ENCODE results near the gene IGSF9.

The IGSF9 gene

GRCh38 chr1:159974350-159974965 lies 29.0 kb upstream of the IGSF9 start:
- DNase-seq (ENCODE audit: low read depth) = no peak

GRCh38 chr1:159973350-159973940 lies 28.0 kb upstream of the IGSF9 start:
- DNase-seq (ENCODE audit: low read depth) = no peak

- no peak for DNase-seq (ENCODE audit: low read depth)
Measured at GRCh38 chr1:159972443-159973205, 27.2 kb upstream of the IGSF9 start.

GRCh38 chr1:159970932-159971342 lies 25.5 kb upstream of the IGSF9 start:
- DNase-seq (ENCODE audit: low read depth) = no peak

- no peak for DNase-seq (ENCODE audit: low read depth)
Measured at GRCh38 chr1:159968901-159969300, 23.5 kb upstream of the IGSF9 start.

- no peak for DNase-seq (ENCODE audit: low read depth)
Measured at GRCh38 chr1:159965263-159965662, 19.9 kb upstream of the IGSF9 start.

GRCh38 chr1:159964144-159964543 lies 18.7 kb upstream of the IGSF9 start:
- no peak for DNase-seq (ENCODE audit: low read depth)

- no peak for DNase-seq (ENCODE audit: low read depth)
Measured at GRCh38 chr1:159962176-159962575, 16.8 kb upstream of the IGSF9 start.

GRCh38 chr1:159961636-159962035 lies 16.2 kb upstream of the IGSF9 start:
- DNase-seq (ENCODE audit: low read depth) = no peak

- no peak for DNase-seq (ENCODE audit: low read depth)
Measured at GRCh38 chr1:159960721-159961381, 15.4 kb upstream of the IGSF9 start.

GRCh38 chr1:159959451-159959850 lies 14.0 kb upstream of the IGSF9 start:
- DNase-seq (ENCODE audit: low read depth) = no peak

- no peak for DNase-seq (ENCODE audit: low read depth)
Measured at GRCh38 chr1:159958719-159959380, 13.4 kb upstream of the IGSF9 start.

GRCh38 chr1:159957824-159958268 lies 12.4 kb upstream of the IGSF9 start:
- DNase-seq (ENCODE audit: low read depth) = no peak

GRCh38 chr1:159955456-159955855 lies 10.0 kb upstream of the IGSF9 start:
- no peak for DNase-seq (ENCODE audit: low read depth)

- no peak for DNase-seq (ENCODE audit: low read depth)
Measured at GRCh38 chr1:159953536-159954515, 8.4 kb upstream of the IGSF9 start, which contains the start of gene SLAMF9. Gene SLAMF9, minus strand, starts transcription at chr1:159954237. Its CDS starts 100 bp downstream, at chr1:159954137.

GRCh38 chr1:159952932-159953331 lies 7.5 kb upstream of the IGSF9 start:
- DNase-seq (ENCODE audit: low read depth) = no peak

- no peak for DNase-seq (ENCODE audit: low read depth)
Measured at GRCh38 chr1:159951551-159951950, 6.1 kb upstream of the IGSF9 start.

GRCh38 chr1:159951016-159951415 lies 5.6 kb upstream of the IGSF9 start:
- no peak for DNase-seq (ENCODE audit: low read depth)

GRCh38 chr1:159949981-159950381 lies 4.6 kb upstream of the IGSF9 start:
- no peak for DNase-seq (ENCODE audit: low read depth)

- DNase-seq (ENCODE audit: low read depth) = no peak
Measured at GRCh38 chr1:159949123-159949522, 3.7 kb upstream of the IGSF9 start.

- DNase-seq (ENCODE audit: low read depth) = no peak
Measured at GRCh38 chr1:159947942-159948341, 2.5 kb upstream of the IGSF9 start.

Measured in activated T-helper 9 cell treated with anti-CD3 and anti-CD28 coated beads, Interleukin-2, amount 50 U/mL, for 16 hours (primary cell).